ENCODE data around the gene PATJ. TPM values are rescaled to one million over a fixed set of nuclear protein-coding genes. Genes with fewer than 3 reads are reported as not detected.

Gene PATJ
- total and polyA plus RNA-seq, 2 of the 13 experiments (the other 11 are each of a cell fraction or from before 2014, with no cell fraction given), result 6.2 to 16.8 TPM

GRCh38 chr1:61941794-61942193, 199.5 kb downstream of the PATJ start:
- no peak overlapping the region for H3K27ac ChIP-seq (ENCODE audit: extremely low read length, insufficient read depth, low read length)
- ATAC-seq (no peak), DNase-seq (ENCODE audit: low spot score) (peak; percentile 23), FAIRE-seq (no peak)
- H3K4me2 ChIP-seq (ENCODE audit: low read depth, low read length), result no peak overlapping the region
- no peaks in the 10 kb centered on the region for H3K36me3 ChIP-seq (replicated peaks in 1 of 2; ENCODE audit: control insufficient read depth in 1 of 2, insufficient read depth in 2 of 2, low read length in 2 of 2)
- H3K27me3 ChIP-seq (ENCODE audit: control insufficient read depth in 1 of 2, insufficient read depth in 2 of 2, low read length in 2 of 2), result no peaks in the 10 kb centered on the region
- TF ChIP-seq HOXA7 (CRISPR knock-in tag; IDR thresholded peaks at IDR 0.05) (no peak), ZBTB37 (CRISPR knock-in tag; IDR thresholded peaks at IDR 0.05) (peak; percentile 97), ZNF749 (CRISPR knock-in tag; IDR thresholded peaks at IDR 0.05; ENCODE audit: borderline replicate concordance) (no peak), ZBTB34 (CRISPR knock-in tag; IDR thresholded peaks at IDR 0.05) (peak; percentile 88), HOXD1 (CRISPR knock-in tag; IDR thresholded peaks at IDR 0.05) (peak; percentile 56; the same call in 1 of the 2 replicates), TCF7 (IDR thresholded peaks at IDR 0.05; ENCODE audit: low read depth) (peak; percentile 52; the same call in 1 of the 2 replicates), POGZ (CRISPR knock-in tag; IDR thresholded peaks at IDR 0.05) (no peak), ONECUT2 (CRISPR knock-in tag; IDR thresholded peaks at IDR 0.05) (peak; percentile 75), NR2F6 (IDR thresholded peaks at IDR 0.05) (peak; percentile 60), NR2F6 (CRISPR knock-in tag; IDR thresholded peaks at IDR 0.05) (0 out of 2 replicates have a peak, but pooled peaks have one; percentile 36), NR2F1 (CRISPR knock-in tag; IDR thresholded peaks at IDR 0.05) (0 out of 4 replicates have a peak, but pooled peaks of 1 of the 2 experiments have one; percentile 36), HNF4A (CRISPR knock-in tag; IDR thresholded peaks at IDR 0.05) (0 out of 2 replicates have a peak, but pooled peaks have one; percentile 6), EP300 (IDR thresholded peaks at IDR 0.05; ENCODE audit: low read depth in 2 of 2, low read length in 2 of 2) (peak in 1 of 2 experiments; percentile 41; a peak in 2 of 4 replicates), EP300 (CRISPR knock-in tag; IDR thresholded peaks at IDR 0.05; ENCODE audit: borderline replicate concordance) (no peak), ZNF629 (CRISPR knock-in tag; conservative IDR thresholded peaks at IDR 0.05) (no peak), NCOA2 (CRISPR knock-in tag; IDR thresholded peaks at IDR 0.05) (peak; percentile 24; the same call in 1 of the 2 replicates), ZNF441 (CRISPR knock-in tag; IDR thresholded peaks at IDR 0.05; ENCODE audit: borderline replicate concordance) (no peak), MNT (IDR thresholded peaks at IDR 0.05) (no peak)
- no peaks in the 10 kb centered on the region for H3K9me3 ChIP-seq (ENCODE audit: low read length)
- no TSS peak for BruUV-seq (replicated peaks)
- H4K20me1 ChIP-seq (ENCODE audit: insufficient read depth, low read length), result no peaks in the 10 kb centered on the region
- in situ Hi-C loops (cut with HindIII; ENCODE audit: extremely low pct_ligation_motif_present, low pct_unique_long_range_greater_than_20kb), result no loop called here
- no peak overlapping the region for H2AFZ ChIP-seq (ENCODE audit: low read length)
- H3K9ac ChIP-seq (ENCODE audit: insufficient read depth, low read depth, low read length), result no peak overlapping the region
- no peak overlapping the region for H3K4me3 ChIP-seq (replicated peaks in 1 of 3; ENCODE audit: insufficient read depth in 1 of 3, low read depth in 2 of 3, low read length in 3 of 3)
- ChIA-PET POLR2A (no interaction called here), CTCF (ENCODE audit: low intra/inter-chr PET ratio, low total read pairs) (no interaction called here)
- H3K79me2 ChIP-seq (ENCODE audit: insufficient read depth, low read length), result no peaks in the 10 kb centered on the region
- peaks cover 9% of the 10 kb centered on the region; the same call in 1 of the 2 replicates for H3K4me1 ChIP-seq (ENCODE audit: insufficient read depth, low read length)
- intact Hi-C loops (cut with micrococcal nuclease; ENCODE audit: unreplicated experiment), result no loop called here
